ENCODE measurements around the gene TCOF1. TPM values are rescaled to one million over a fixed set of nuclear protein-coding genes. Genes with fewer than 3 reads are reported as not detected.
A peak's percentile ranks its signal among the peaks of the same experiment; 100 is the strongest.
"Not testable (repeated sequence)": the region's sequence is repeated elsewhere in the genome, so short reads cannot be mapped to it uniquely, and the experiment has no call there.

TCOF1 gene
- total and polyA plus RNA-seq, 2 of the 8 experiments (the other 6 are each of a cell fraction or from before 2014, with no cell fraction given), result 35.9 to 170 TPM

- not testable (repeated sequence) for H3K23ac ChIP-seq (ENCODE audit: insufficient read length); H3K18ac ChIP-seq (ENCODE audit: extremely low read depth, low read length); FAIRE-seq; H3K79me2 ChIP-seq (ENCODE audit: control insufficient read depth in 1 of 2, insufficient read depth in 2 of 2, low read length in 2 of 2); DNase-seq (ENCODE audit: low read depth in 1 of 2, low spot score in 2 of 2); H3K14ac ChIP-seq (ENCODE audit: insufficient read length); H4K5ac ChIP-seq (ENCODE audit: insufficient read length, low read depth, low read length); H3K56ac ChIP-seq (replicated peaks; ENCODE audit: insufficient read length, low read depth, low read length); H4K20me1 ChIP-seq (replicated peaks in 1 of 2; ENCODE audit: control insufficient read depth in 1 of 2, insufficient read depth in 2 of 2, low read length in 2 of 2); H3K36me3 ChIP-seq (ENCODE audit: control insufficient read depth in 2 of 4, insufficient read depth in 4 of 4, low read length in 3 of 4); H2BK20ac ChIP-seq (ENCODE audit: low read length); H4K91ac ChIP-seq (replicated peaks; ENCODE audit: insufficient read length, low read length); H3K4me3 ChIP-seq (ENCODE audit: extremely low read depth in 1 of 4, insufficient read depth in 2 of 4, low read depth in 3 of 4, low read length in 4 of 4); H3K27ac ChIP-seq (ENCODE audit: low read depth, low read length); H3K79me1 ChIP-seq (ENCODE audit: low read depth, low read length); H2BK120ac ChIP-seq (replicated peaks; ENCODE audit: low read depth, low read length); H3K4me2 ChIP-seq (ENCODE audit: insufficient read depth in 1 of 2, low read depth in 2 of 2, low read length in 2 of 2); H3K4ac ChIP-seq (replicated peaks; ENCODE audit: insufficient read length, low read depth, low read length); H3K27me3 ChIP-seq (replicated peaks in 1 of 4; ENCODE audit: control insufficient read depth in 3 of 4, extremely low read depth in 1 of 4, insufficient read depth in 3 of 4, low read length in 3 of 4); H2BK5ac ChIP-seq (ENCODE audit: low read depth, low read length); H2BK12ac ChIP-seq (ENCODE audit: low read depth, low read length); H3K23me2 ChIP-seq (ENCODE audit: low read depth, low read length); H4K8ac ChIP-seq (ENCODE audit: extremely low read depth, insufficient read depth, low read length); H3K9me3 ChIP-seq (ENCODE audit: insufficient read depth in 2 of 2, low read depth in 1 of 2, low read length in 1 of 2); H2AK5ac ChIP-seq (ENCODE audit: low read depth, low read length); H3K9ac ChIP-seq (replicated peaks in 1 of 4; ENCODE audit: extremely low read depth in 1 of 4, low read depth in 3 of 4, low read length in 3 of 4)
- 94% methylated on average over 16 of the region's 16 CpGs; no CpG with 5 or more reads in 1 of the 2 experiments for WGBS, 2 experiments (ENCODE audit: extremely low coverage in 1 of 2, insufficient coverage in 1 of 2, insufficient read length in 1 of 2, insufficient replicate concordance in 2 of 2, low coverage in 1 of 2, low lambda C conversion rate in 2 of 2, missing lambda C conversion rate in 1 of 2)
- Histone ChIP-seq H2BK15ac (ENCODE audit: low read length) (peak overlapping the region; percentile 88; the same call in 1 of the 2 replicates), H3K4me1 (replicated peaks in 1 of 4; ENCODE audit: control insufficient read depth in 3 of 4, insufficient read depth in 4 of 4, low read length in 3 of 4) (peaks cover 8 to 22% (median 12%) of the 10 kb centered on the region in 4 experiments; a peak in 6 of 7 replicates), H2AFZ (ENCODE audit: low read length) (0 out of 2 replicates have a peak overlapping the region, but pooled peaks have one; percentile 42)
- POLR2A ChIA-PET (ENCODE audit: partially characterized antibody), result interaction anchor here (0.8 to 4.8 kb wide), 10 partner anchors 8 to 35 kb away, joined by 3 to 30 read pairs (median 6); partner anchors contain the start of gene RPS14
- CTCF ChIA-PET (ENCODE audit: partially characterized antibody), result interaction anchor here (0.7 to 4.4 kb wide), 9 partner anchors 15 to 36 kb away, joined by 3 to 43 read pairs (median 4); no protein-coding TSS in a partner anchor
Observed at GRCh38 chr5:150413902-150414790, 56.6 kb downstream of the TCOF1 start.
